H1 (cell line): ENCODE data around the gene GRB7. TPM values are rescaled to one million over a fixed set of nuclear protein-coding genes. Genes with fewer than 3 reads are reported as not detected.

Source experiments
- CTCF ChIA-PET: fragments of 300-600 bp; sonication (Branson Sonifier 250); formaldehyde crosslinking; loops from one replicate; lab custom pipeline; 2021; ENCODE audit not compliant: partially characterized antibody; lab: Charles Lee
- POLR2A ChIA-PET: fragments of 300-600 bp; sonication (Branson Sonifier 250); formaldehyde crosslinking; loops from one replicate; lab custom pipeline; 2021; ENCODE audit warnings: inconsistent platforms; ENCODE audit not compliant: partially characterized antibody; lab: Charles Lee
- DNase-seq, 2 experiments: peaks; one replicate each; pipeline versions ENCODE4 v3.0.0 to v3.0.0-alpha.2; 2010 to 2022; ENCODE audit warnings: low spot score in 2 of 2, low read depth in 1 of 2, mixed read lengths in 1 of 2
- FAIRE-seq: peaks from 2 replicates; lab custom pipeline; 2011; peaks lifted over from hg19 to GRCh38; lab: Jason Lieb, UNC
- H2AFZ ChIP-seq: 2 replicates; pipeline ENCODE4 v1.8.1; 2012; ENCODE audit warnings: low read length, inconsistent platforms
- H2AK5ac ChIP-seq: 2 replicates; pipeline ENCODE4 v1.6.1; 2013; ENCODE audit warnings: low read depth, low read length
- H2BK120ac ChIP-seq: replicated peaks from 2 replicates; pipeline ENCODE3; 2013; ENCODE audit warnings: low read depth, low read length, inconsistent platforms
- H2BK12ac ChIP-seq: 2 replicates; pipeline ENCODE4 v1.6.1; 2013; ENCODE audit warnings: low read depth, low read length
- H2BK15ac ChIP-seq: 2 replicates; pipeline ENCODE4 v1.6.1; 2013; ENCODE audit warnings: low read length
- H2BK20ac ChIP-seq: 2 replicates; pipeline ENCODE4 v1.6.1; 2013; ENCODE audit warnings: low read length
- H2BK5ac ChIP-seq: 2 replicates; pipeline ENCODE4 v1.6.1; 2013; ENCODE audit warnings: low read depth, low read length
- H3K14ac ChIP-seq: 2 replicates; pipeline ENCODE4 v1.6.1; 2013; ENCODE audit warnings: inconsistent platforms; ENCODE audit not compliant: insufficient read length
- H3K18ac ChIP-seq: 2 replicates; pipeline ENCODE4 v1.6.1; 2013; ENCODE audit warnings: low read length; ENCODE audit errors: extremely low read depth
- H3K23ac ChIP-seq: 2 replicates; pipeline ENCODE4 v1.6.1; 2013; ENCODE audit warnings: inconsistent platforms; ENCODE audit not compliant: insufficient read length
- H3K23me2 ChIP-seq: 2 replicates; pipeline ENCODE4 v1.6.1; 2013; ENCODE audit warnings: low read depth, low read length
- H3K27ac ChIP-seq: 2 replicates; pipeline ENCODE4 v1.6.1; 2011; ENCODE audit warnings: low read depth, low read length, inconsistent platforms
- H3K27me3 ChIP-seq, 4 experiments: replicated peaks in 1 of 4; 1 replicate in 1 of 4; 2 replicates in 3 of 4; pipeline versions ENCODE4 v1.6.1 to v1.8.1; 2011 to 2013; ENCODE audit warnings: low read length in 3 of 4, mild to moderate bottlenecking in 3 of 4, inconsistent platforms in 2 of 4, mixed read lengths in 2 of 4, moderate library complexity in 1 of 4; ENCODE audit not compliant: control insufficient read depth in 3 of 4, insufficient read depth in 3 of 4; ENCODE audit errors: extremely low read depth in 1 of 4
- H3K36me3 ChIP-seq, 4 experiments: 2 replicates each; pipeline versions ENCODE4 v1.6.1 to v1.8.1; 2011 to 2013; ENCODE audit warnings: mild to moderate bottlenecking in 4 of 4, low read length in 3 of 4, moderate library complexity in 2 of 4, control low read depth in 1 of 4, inconsistent platforms in 1 of 4; ENCODE audit not compliant: insufficient read depth in 4 of 4, control insufficient read depth in 2 of 4
- H3K4ac ChIP-seq: replicated peaks from 2 replicates; pipeline ENCODE3; 2013; ENCODE audit warnings: low read length, low read depth, mixed read lengths, inconsistent platforms; ENCODE audit not compliant: insufficient read length
- H3K4me1 ChIP-seq, 4 experiments: replicated peaks in 1 of 4; 1 replicate in 1 of 4; 2 replicates in 3 of 4; pipeline versions ENCODE4 v1.6.1 to v1.8.1; 2011 to 2013; ENCODE audit warnings: low read length in 3 of 4, inconsistent platforms in 2 of 4, mixed read lengths in 1 of 4; ENCODE audit not compliant: insufficient read depth in 4 of 4, control insufficient read depth in 3 of 4
- H3K4me2 ChIP-seq, 2 experiments: 2 replicates each; pipeline versions ENCODE4 v1.6.1 to v1.8.1; 2011 to 2013; ENCODE audit warnings: low read depth in 2 of 2, low read length in 2 of 2, control low read depth in 1 of 2, inconsistent platforms in 1 of 2, mild to moderate bottlenecking in 1 of 2; ENCODE audit not compliant: insufficient read depth in 1 of 2
- H3K4me3 ChIP-seq, 4 experiments: fragments of 200-600, 300-600 bp in 1 of 4; sonication (generic), shearing (Covaris generic), sonication (Bioruptor Twin) in 1 of 4; 2 replicates each; pipeline versions ENCODE4 v1.5.1 to v1.8.1; 2011 to 2016; ENCODE audit warnings: low read length in 4 of 4, low read depth in 3 of 4, control low read depth in 2 of 4, inconsistent platforms in 2 of 4, mild to moderate bottlenecking in 2 of 4, mixed read lengths in 1 of 4, moderate library complexity in 1 of 4; ENCODE audit not compliant: insufficient read depth in 2 of 4; ENCODE audit errors: extremely low read depth in 1 of 4
- H3K56ac ChIP-seq: replicated peaks from 2 replicates; pipeline ENCODE3; 2013; ENCODE audit warnings: low read depth, mild to moderate bottlenecking, mixed read lengths, low read length, inconsistent platforms; ENCODE audit not compliant: insufficient read length
- H3K79me1 ChIP-seq: 2 replicates; pipeline ENCODE4 v1.6.1; 2013; ENCODE audit warnings: low read depth, low read length, control low read depth
- H3K79me2 ChIP-seq, 2 experiments: 2 replicates each; pipeline versions ENCODE4 v1.6.1 to v1.8.1; 2012 to 2013; ENCODE audit warnings: low read length in 2 of 2, mild to moderate bottlenecking in 2 of 2, inconsistent platforms in 1 of 2; ENCODE audit not compliant: insufficient read depth in 2 of 2, control insufficient read depth in 1 of 2
- H3K9ac ChIP-seq, 4 experiments: replicated peaks in 1 of 4; 1 replicate in 1 of 4; 2 replicates in 3 of 4; pipeline versions ENCODE4 v1.6.1 to v1.8.1; 2011 to 2013; ENCODE audit warnings: low read depth in 3 of 4, low read length in 3 of 4, control low read depth in 2 of 4, mild to moderate bottlenecking in 2 of 4, moderate library complexity in 2 of 4, inconsistent platforms in 1 of 4; ENCODE audit errors: extremely low read depth in 1 of 4
- H3K9me3 ChIP-seq, 2 experiments: 2 replicates each; pipeline versions ENCODE4 v1.6.1 to v1.8.1; 2012 to 2013; ENCODE audit warnings: mild to moderate bottlenecking in 2 of 2, moderate library complexity in 2 of 2, control low read depth in 1 of 2, inconsistent platforms in 1 of 2, low read depth in 1 of 2, low read length in 1 of 2, mixed read lengths in 1 of 2; ENCODE audit not compliant: insufficient read depth in 2 of 2
- H4K20me1 ChIP-seq, 2 experiments: replicated peaks in 1 of 2; 2 replicates each; pipeline versions ENCODE3 to v1.8.1; 2011 to 2013; ENCODE audit warnings: inconsistent platforms in 2 of 2, low read length in 2 of 2, mild to moderate bottlenecking in 1 of 2; ENCODE audit not compliant: insufficient read depth in 2 of 2, control insufficient read depth in 1 of 2
- H4K5ac ChIP-seq: 2 replicates; pipeline ENCODE4 v1.6.1; 2013; ENCODE audit warnings: low read length, low read depth, mixed read lengths, inconsistent platforms; ENCODE audit not compliant: insufficient read length
- H4K8ac ChIP-seq: 2 replicates; pipeline ENCODE4 v1.8.0; 2013; ENCODE audit warnings: mild to moderate bottlenecking, moderate library complexity, low read length, inconsistent platforms; ENCODE audit not compliant: insufficient read depth; ENCODE audit errors: extremely low read depth
- H4K91ac ChIP-seq: replicated peaks from 2 replicates; pipeline ENCODE3; 2013; ENCODE audit warnings: low read length, mixed read lengths, inconsistent platforms; ENCODE audit not compliant: insufficient read length
- CEBPB ChIP-seq: IDR thresholded peaks from 2 replicates; pipeline ENCODE4 v1.6.1; 2012; ENCODE audit warnings: low read depth, low read length
- CHD1 ChIP-seq: IDR thresholded peaks from 2 replicates; pipeline ENCODE4 v1.6.1; 2012; ENCODE audit warnings: low read depth, low read length, improper control_type of control experiment
- HDAC6 ChIP-seq: IDR thresholded peaks from one replicate; pipeline ENCODE4 v1.7.1; 2012; ENCODE audit warnings: low read depth, mild to moderate bottlenecking, inconsistent platforms, low read length, moderate library complexity
- KDM1A ChIP-seq: fragments of 200-600, 300-600 bp; sonication (generic); IDR thresholded peaks from 2 replicates; pipeline ENCODE4 v1.7.1; 2016; ENCODE audit warnings: mild to moderate bottlenecking, low read length, borderline replicate concordance
- KDM4A ChIP-seq: IDR thresholded peaks from one replicate; pipeline ENCODE4 v1.7.1; 2012; ENCODE audit warnings: low read depth, mild to moderate bottlenecking, moderate library complexity, low read length, inconsistent platforms; ENCODE audit not compliant: severe bottlenecking
- POLR2A ChIP-seq, 2 experiments: IDR thresholded peaks; 1 replicate in 1 of 2; 2 replicates in 1 of 2; pipeline ENCODE4 v1.6.1; 2011; ENCODE audit warnings: low read depth in 2 of 2, low read length in 2 of 2, mild to moderate bottlenecking in 2 of 2; ENCODE audit errors: control extremely low read depth in 1 of 2
- RNF2 ChIP-seq: fragments of 200-900, 300-1000 bp; sonication (generic); IDR thresholded peaks from 2 replicates; pipeline ENCODE4 v1.7.1; 2016; ENCODE audit warnings: borderline replicate concordance, low read depth, mild to moderate bottlenecking, antibody characterized with exemption, low read length; ENCODE audit not compliant: poor library complexity, severe bottlenecking; ENCODE audit errors: missing control alignments
- TAF1 ChIP-seq: IDR thresholded peaks from 2 replicates; pipeline ENCODE4 v1.6.1; 2011; ENCODE audit warnings: mild to moderate bottlenecking, low read depth, low read length
- TBP ChIP-seq: IDR thresholded peaks from 2 replicates; pipeline ENCODE4 v1.6.1; 2011; ENCODE audit warnings: low read depth, low read length, improper control_type of control experiment
- WGBS, 2 experiments: shearing (Covaris generic) in 1 of 2; methylation state at CpG; one replicate each; pipeline versions ENCODE4 v1.1.6 to v1.1.7; 2013 to 2015; ENCODE audit warnings: low lambda C conversion rate in 2 of 2, mixed read lengths in 2 of 2, inconsistent platforms in 1 of 2, low coverage in 1 of 2, missing lambda C conversion rate in 1 of 2; ENCODE audit not compliant: insufficient replicate concordance in 2 of 2, insufficient coverage in 1 of 2, insufficient read length in 1 of 2; ENCODE audit errors: extremely low coverage in 1 of 2, missing lambda C conversion rate in 1 of 2; 5-methylcytosine and 5-hydroxymethylcytosine counted together
- polyA plus RNA-seq, 7 experiments: library from polyadenylated mRNA; depleted of rRNA in 3 of 7; stranded (reverse) in 5 of 7; unstranded in 2 of 7; fragments of >200 nt in 5 of 7; fragments of 200-250 nt in 2 of 7; gene quantifications; 1 replicate in 5 of 7; 2 replicates in 1 of 7; 4 replicates in 1 of 7; pipeline versions ENCODE4 v1.2.1 to v1.2.3, GENCODE V29; 2011 to 2013; ENCODE audit warnings: missing spikeins in 2 of 7, mixed read lengths in 2 of 7
- total RNA-seq: library from RNA; stranded (reverse); fragmentation: NEBNext Ultra II Directional; extraction: Animal tissue kit (Norgen Biotek cat#: 25700); gene quantifications from 2 replicates; pipeline ENCODE4 v1.2.1, GENCODE V29; 2021
- TF ChIP-seq, protein P1 (sequence below): IDR thresholded peaks from 2 replicates; pipeline ENCODE4 v1.6.1; 2011; ENCODE audit warnings: low read length, improper control_type of control experiment

Gene GRB7
- total and polyA plus RNA-seq, 2 of the 8 experiments (the other 6 are each of a cell fraction or from before 2014, with no cell fraction given), result 32.2 to 41.5 TPM

DNA sequence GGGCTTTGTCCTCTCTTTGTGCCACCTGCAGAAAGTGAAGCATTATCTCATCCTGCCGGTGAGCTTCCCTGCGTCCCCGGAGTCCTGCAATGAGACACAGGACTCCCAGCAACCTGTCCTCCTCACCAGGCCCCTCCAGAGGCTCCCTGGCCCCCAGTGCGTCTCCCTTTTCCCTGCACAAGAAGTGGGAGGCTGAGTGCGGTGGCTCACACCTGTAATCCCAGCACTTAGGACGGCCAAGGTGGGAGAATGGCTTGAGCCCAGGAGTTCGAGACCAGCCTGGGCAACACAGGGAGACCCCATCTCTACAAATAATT lies 8.4 kb downstream of the GRB7 start:
- H3K9me3 ChIP-seq, result no peaks in the 10 kb centered on the region
- H3K56ac ChIP-seq, result no peak overlapping the region
- H2AK5ac ChIP-seq, result no peak overlapping the region
- H3K27me3 ChIP-seq, result no peaks in the 10 kb centered on the region
- no peak overlapping the region for H2BK12ac ChIP-seq
- no peak overlapping the region for H3K27ac ChIP-seq
- H3K4me1 ChIP-seq, result peaks cover 1 to 11% (median 7%) of the 10 kb centered on the region in 4 experiments
- no peak overlapping the region for H3K4ac ChIP-seq
- H3K18ac ChIP-seq, result no peak overlapping the region
- H4K91ac ChIP-seq, result no peak overlapping the region
- WGBS, 2 experiments, result 83% methylated on average over 6 of the region's 7 CpGs; no CpG with 5 or more reads in 1 of the 2 experiments
- H2AFZ ChIP-seq, result no peak overlapping the region
- no peak overlapping the region for H3K9ac ChIP-seq
- no peak overlapping the region for H2BK15ac ChIP-seq
- H4K5ac ChIP-seq, result no peak overlapping the region
- H2BK20ac ChIP-seq, result no peak overlapping the region
- H2BK5ac ChIP-seq, result no peak overlapping the region
- FAIRE-seq (no peak), DNase-seq (no peak)
- H3K79me1 ChIP-seq, result peaks cover 9% of the 10 kb centered on the region
- CTCF ChIA-PET, result interaction anchor here (0.6 to 1.6 kb wide), 3 partner anchors 12 to 74 kb away, joined by 3 read pairs; partner anchors contain the start of gene MIEN1
- H3K4me2 ChIP-seq, result no peak overlapping the region
- POLR2A ChIA-PET, result no interaction called here
- H3K23ac ChIP-seq, result no peak overlapping the region
- no peaks in the 10 kb centered on the region for H4K20me1 ChIP-seq
- no peaks in the 10 kb centered on the region; the same call in 1 of the 2 replicates for H3K23me2 ChIP-seq
- peaks cover 4 to 40% (median 31%) of the 10 kb centered on the region in 4 experiments; a peak in 6 of 8 replicates for H3K36me3 ChIP-seq
- H3K14ac ChIP-seq, result no peak overlapping the region
- H4K8ac ChIP-seq, result no peak overlapping the region
- no peak overlapping the region for H2BK120ac ChIP-seq
- peaks cover 0 to 11% of the 10 kb centered on the region in 2 experiments; a peak in 2 of 4 replicates for H3K79me2 ChIP-seq
- TF ChIP-seq KDM4A, result no peak
- TF ChIP-seq TBP, result no peak
- TF ChIP-seq RNF2, result no peak
- TF ChIP-seq HDAC6, result no peak
- TF ChIP-seq TAF1, result no peak
- TF ChIP-seq KDM1A, result no peak
- TF ChIP-seq POLR2A (IDR thresholded peaks at IDR 0.05; ENCODE audit: control extremely low read depth in 1 of 2, low read depth in 2 of 2, low read length in 2 of 2), result no peak
- TF ChIP-seq, protein P1, sequence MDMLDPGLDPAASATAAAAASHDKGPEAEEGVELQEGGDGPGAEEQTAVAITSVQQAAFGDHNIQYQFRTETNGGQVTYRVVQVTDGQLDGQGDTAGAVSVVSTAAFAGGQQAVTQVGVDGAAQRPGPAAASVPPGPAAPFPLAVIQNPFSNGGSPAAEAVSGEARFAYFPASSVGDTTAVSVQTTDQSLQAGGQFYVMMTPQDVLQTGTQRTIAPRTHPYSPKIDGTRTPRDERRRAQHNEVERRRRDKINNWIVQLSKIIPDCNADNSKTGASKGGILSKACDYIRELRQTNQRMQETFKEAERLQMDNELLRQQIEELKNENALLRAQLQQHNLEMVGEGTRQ, result no peak
- TF ChIP-seq CEBPB, result no peak
- no peak for TF ChIP-seq CHD1
- H3K4me3 ChIP-seq, result no peak overlapping the region
